GM23248 (cell line): ENCODE measurements around the gene MSX2. TPM values are rescaled to one million over a fixed set of nuclear protein-coding genes. Genes with fewer than 3 reads are reported as not detected.
A peak's percentile ranks its signal among the peaks of the same experiment; 100 is the strongest.

Experiments used
- DNase-seq: peaks from one replicate; pipeline ENCODE4 v3.0.0-alpha.2; 2015
- H2AFZ ChIP-seq: fragments of 200-600 bp; sonication (generic); 2 replicates; pipeline ENCODE4 v1.6.1; 2016; ENCODE audit warnings: antibody characterized with exemption
- H3F3A ChIP-seq: fragments of 200-600 bp; sonication (generic); 2 replicates; pipeline ENCODE4 v1.6.1; 2016; ENCODE audit warnings: mild to moderate bottlenecking, antibody characterized with exemption, mixed run types; ENCODE audit not compliant: insufficient read depth
- H3K27ac ChIP-seq: fragments of 200-600 bp; sonication (generic); 2 replicates; pipeline ENCODE4 v1.5.1; 2016; ENCODE audit warnings: mild to moderate bottlenecking
- H3K27me3 ChIP-seq: fragments of 200-600 bp; sonication (generic); replicated peaks from 2 replicates; pipeline ENCODE4 v1.6.1; 2016; ENCODE audit warnings: mild to moderate bottlenecking; ENCODE audit not compliant: insufficient read depth
- H3K36me3 ChIP-seq: fragments of 200-600 bp; sonication (generic); 2 replicates; pipeline ENCODE4 v1.6.1; 2016; ENCODE audit warnings: low read depth, mild to moderate bottlenecking
- H3K4me1 ChIP-seq: fragments of 200-600 bp; sonication (generic); 2 replicates; pipeline ENCODE4 v1.6.1; 2016; ENCODE audit warnings: mild to moderate bottlenecking; ENCODE audit not compliant: insufficient read depth
- H3K4me2 ChIP-seq: fragments of 200-600 bp; sonication (generic); one replicate; pipeline ENCODE4 v1.6.1; 2016; ENCODE audit warnings: mild to moderate bottlenecking; ENCODE audit not compliant: unreplicated experiment
- H3K4me3 ChIP-seq: fragments of 200-600 bp; sonication (generic); 2 replicates; pipeline ENCODE4 v1.5.1; 2016; ENCODE audit warnings: mild to moderate bottlenecking
- H3K79me2 ChIP-seq: fragments of 200-600 bp; sonication (generic); 2 replicates; pipeline ENCODE4 v1.6.1; 2016; ENCODE audit warnings: mild to moderate bottlenecking; ENCODE audit not compliant: insufficient read depth
- H3K9ac ChIP-seq: fragments of 200-600 bp; sonication (generic); 2 replicates; pipeline ENCODE4 v1.6.1; 2016; ENCODE audit warnings: mild to moderate bottlenecking
- H3K9me2 ChIP-seq: fragments of 200-600 bp; sonication (generic); 2 replicates; pipeline ENCODE4 v1.6.1; 2016; ENCODE audit warnings: mixed run types, mild to moderate bottlenecking, moderate library complexity; ENCODE audit not compliant: insufficient read depth
- H3K9me3 ChIP-seq: fragments of 200-600 bp; sonication (generic); one replicate; pipeline ENCODE4 v1.6.1; 2017; ENCODE audit warnings: low read depth
- H4K20me1 ChIP-seq: fragments of 200-600 bp; sonication (generic); 2 replicates; pipeline ENCODE4 v1.6.0; 2016; ENCODE audit not compliant: insufficient read depth
- EZH2 ChIP-seq: fragments of 200-600 bp; sonication (generic); IDR thresholded peaks from 2 replicates; pipeline ENCODE4 v1.6.1; 2018; ENCODE audit warnings: antibody characterized with exemption, mild to moderate bottlenecking; ENCODE audit not compliant: insufficient read depth, poor library complexity, severe bottlenecking
- EZH2phosphoT487 ChIP-seq: fragments of 200-600 bp; sonication (generic); IDR thresholded peaks from 2 replicates; pipeline ENCODE4 v1.6.1; 2018; ENCODE audit warnings: antibody characterized with exemption, moderate library complexity, mild to moderate bottlenecking, low read depth; ENCODE audit not compliant: insufficient read depth
- WGBS, 2 experiments: methylation state at CpG; one replicate each; pipeline ENCODE4 v1.1.6; 2015 to 2017; ENCODE audit warnings: low lambda C conversion rate in 2 of 2, low coverage in 1 of 2; ENCODE audit errors: missing lambda C conversion rate in 2 of 2; 5-methylcytosine and 5-hydroxymethylcytosine counted together
- in situ Hi-C: fragments of 300-500 bp; cut with MboI; formaldehyde crosslinking; loops from 2 replicates; pipeline ENCODE4 v1.15.0; 2020
- polyA plus RNA-seq: library from polyadenylated mRNA; unstranded; fragments of >200 nt; fragmentation: Nextera tagmentation; extraction: Ambion mirVana; gene quantifications from 2 replicates; pipeline ENCODE4 v1.2.1, GENCODE V29; 2016
- total RNA-seq: library from RNA; depleted of rRNA; stranded (reverse); fragments of >200 nt; shearing (Covaris generic); gene quantifications from 2 replicates; pipeline ENCODE4 v1.2.3, GENCODE V29; 2014

Gene MSX2
- total and polyA plus RNA-seq, 2 experiments from 2014 or later, result 2.4 TPM

GRCh38 chr5:174692381-174692780, 32.0 kb upstream of the MSX2 start:
- no peaks in the 10 kb centered on the region for H3K9me2 ChIP-seq
- H3K4me2 ChIP-seq, result peak overlapping the region; percentile 34
- TF ChIP-seq EZH2phosphoT487, result no peak
- TF ChIP-seq EZH2, result no peak
- in situ Hi-C loops, result no loop called here
- no peaks in the 10 kb centered on the region for H3K36me3 ChIP-seq
- H3K79me2 ChIP-seq, result no peaks in the 10 kb centered on the region
- WGBS, 2 experiments, result 5 to 6% methylated on average over 12 of the region's 12 CpGs
- no peaks in the 10 kb centered on the region for H4K20me1 ChIP-seq
- peaks cover 71% of the 10 kb centered on the region for H3K27me3 ChIP-seq
- H3K9ac ChIP-seq, result no peak overlapping the region
- no peaks in the 10 kb centered on the region for H3F3A ChIP-seq
- peak overlapping the region; percentile 21; the same call in 1 of the 2 replicates for H3K4me3 ChIP-seq
- no peak overlapping the region for H3K27ac ChIP-seq
- DNase-seq, result no peak
- peak overlapping the region; percentile 8; the same call in 1 of the 2 replicates for H2AFZ ChIP-seq
- no peaks in the 10 kb centered on the region for H3K4me1 ChIP-seq
- no peaks in the 10 kb centered on the region for H3K9me3 ChIP-seq

DNA sequence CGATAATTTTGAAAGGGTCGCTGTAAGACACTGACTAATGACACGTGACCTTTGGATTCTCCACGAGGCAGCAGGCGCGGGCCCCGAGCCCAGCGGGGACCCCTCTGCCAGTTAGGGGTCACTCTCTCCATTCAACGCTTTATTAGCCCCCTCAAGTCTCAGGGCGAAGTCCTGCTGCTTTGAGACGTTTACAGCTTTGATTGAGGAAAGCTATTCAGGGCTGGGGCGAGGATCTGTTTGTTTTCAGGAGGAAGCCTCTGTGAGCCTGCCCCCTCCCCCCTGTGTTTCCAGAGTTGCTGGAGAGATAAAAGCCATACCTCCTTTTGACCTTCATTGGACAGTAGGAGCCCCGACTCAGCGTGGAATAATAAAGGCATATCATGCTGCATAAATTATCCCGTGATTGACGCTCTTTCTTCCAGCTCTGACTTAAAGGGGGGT, 31.4 kb upstream of the MSX2 start:
- no peak overlapping the region for H3K27ac ChIP-seq
- 4 to 5% methylated on average over 16 of the region's 16 CpGs for WGBS, 2 experiments
- no peaks in the 10 kb centered on the region for H4K20me1 ChIP-seq
- TF ChIP-seq EZH2 (no peak), EZH2phosphoT487 (no peak)
- H3K79me2 ChIP-seq, result no peaks in the 10 kb centered on the region
- peak overlapping the region; percentile 8; the same call in 1 of the 2 replicates for H2AFZ ChIP-seq
- peak overlapping the region; percentile 34 for H3K4me2 ChIP-seq
- no peaks in the 10 kb centered on the region for H3K9me3 ChIP-seq
- no peaks in the 10 kb centered on the region for H3K9me2 ChIP-seq
- H3K36me3 ChIP-seq, result no peaks in the 10 kb centered on the region
- no peak for DNase-seq
- no peaks in the 10 kb centered on the region for H3K4me1 ChIP-seq
- H3F3A ChIP-seq, result no peaks in the 10 kb centered on the region
- in situ Hi-C loops, result no loop called here
- peak overlapping the region; percentile 21; the same call in 1 of the 2 replicates for H3K4me3 ChIP-seq
- no peak overlapping the region for H3K9ac ChIP-seq
- H3K27me3 ChIP-seq, result peaks cover 67% of the 10 kb centered on the region

- Histone ChIP-seq H3K4me2 (no peak overlapping the region), H3K27me3 (peaks cover 59% of the 10 kb centered on the region), H3K79me2 (no peaks in the 10 kb centered on the region), H3K4me3 (no peak overlapping the region), H3K9ac (no peak overlapping the region), H3K4me1 (no peaks in the 10 kb centered on the region), H3K36me3 (no peaks in the 10 kb centered on the region), H3K9me3 (no peaks in the 10 kb centered on the region), H3K27ac (no peak overlapping the region), H3K9me2 (no peaks in the 10 kb centered on the region), H3F3A (no peaks in the 10 kb centered on the region), H2AFZ (no peak overlapping the region), H4K20me1 (no peaks in the 10 kb centered on the region)
- TF ChIP-seq EZH2phosphoT487 (no peak), EZH2 (no peak)
- 40 to 44% methylated on average over 11 of the region's 11 CpGs for WGBS, 2 experiments
- in situ Hi-C loops, result no loop called here
- DNase-seq, result no peak
These were observed 30.5 kb upstream of the MSX2 start for GRCh38 chr5:174693697-174694385.

- H2AFZ ChIP-seq, result no peak overlapping the region
- no peaks in the 10 kb centered on the region for H3F3A ChIP-seq
- no peak for DNase-seq
- H3K4me1 ChIP-seq, result no peaks in the 10 kb centered on the region
- no peaks in the 10 kb centered on the region for H3K36me3 ChIP-seq
- no peak overlapping the region for H3K27ac ChIP-seq
- TF ChIP-seq EZH2phosphoT487, result no peak
- TF ChIP-seq EZH2, result no peak
- no peaks in the 10 kb centered on the region for H3K9me2 ChIP-seq
- no peak overlapping the region for H3K4me2 ChIP-seq
- no peak overlapping the region for H3K9ac ChIP-seq
- 19 to 24% methylated on average over 7 of the region's 7 CpGs for WGBS, 2 experiments
- H3K27me3 ChIP-seq, result peaks cover 51% of the 10 kb centered on the region
- no peaks in the 10 kb centered on the region for H3K9me3 ChIP-seq
- in situ Hi-C loops, result no loop called here
- H4K20me1 ChIP-seq, result no peaks in the 10 kb centered on the region
- no peak overlapping the region for H3K4me3 ChIP-seq
- no peaks in the 10 kb centered on the region for H3K79me2 ChIP-seq
These were observed 29.8 kb upstream of the MSX2 start for GRCh38 chr5:174694611-174695010.

GRCh38 chr5:174698156-174698555, 26.2 kb upstream of the MSX2 start:
- Histone ChIP-seq H4K20me1 (no peaks in the 10 kb centered on the region), H3F3A (no peaks in the 10 kb centered on the region), H3K9me2 (no peaks in the 10 kb centered on the region), H3K4me2 (no peak overlapping the region), H3K27me3 (peaks cover 31% of the 10 kb centered on the region), H2AFZ (no peak overlapping the region), H3K4me3 (no peak overlapping the region), H3K9me3 (no peaks in the 10 kb centered on the region), H3K4me1 (no peaks in the 10 kb centered on the region), H3K79me2 (no peaks in the 10 kb centered on the region), H3K9ac (no peak overlapping the region), H3K27ac (no peak overlapping the region), H3K36me3 (no peaks in the 10 kb centered on the region)
- WGBS, 2 experiments, result 46 to 47% methylated on average over 8 of the region's 8 CpGs
- no peak for TF ChIP-seq EZH2
- no peak for TF ChIP-seq EZH2phosphoT487
- in situ Hi-C loops, result no loop called here
- DNase-seq, result no peak
